ENCODE results near the gene ADRB2. TPM values are rescaled to one million over a fixed set of nuclear protein-coding genes. Genes with fewer than 3 reads are reported as not detected.

ADRB2 gene
- total RNA-seq, result 19.4 and 29.5 TPM in 2 replicates

DNA sequence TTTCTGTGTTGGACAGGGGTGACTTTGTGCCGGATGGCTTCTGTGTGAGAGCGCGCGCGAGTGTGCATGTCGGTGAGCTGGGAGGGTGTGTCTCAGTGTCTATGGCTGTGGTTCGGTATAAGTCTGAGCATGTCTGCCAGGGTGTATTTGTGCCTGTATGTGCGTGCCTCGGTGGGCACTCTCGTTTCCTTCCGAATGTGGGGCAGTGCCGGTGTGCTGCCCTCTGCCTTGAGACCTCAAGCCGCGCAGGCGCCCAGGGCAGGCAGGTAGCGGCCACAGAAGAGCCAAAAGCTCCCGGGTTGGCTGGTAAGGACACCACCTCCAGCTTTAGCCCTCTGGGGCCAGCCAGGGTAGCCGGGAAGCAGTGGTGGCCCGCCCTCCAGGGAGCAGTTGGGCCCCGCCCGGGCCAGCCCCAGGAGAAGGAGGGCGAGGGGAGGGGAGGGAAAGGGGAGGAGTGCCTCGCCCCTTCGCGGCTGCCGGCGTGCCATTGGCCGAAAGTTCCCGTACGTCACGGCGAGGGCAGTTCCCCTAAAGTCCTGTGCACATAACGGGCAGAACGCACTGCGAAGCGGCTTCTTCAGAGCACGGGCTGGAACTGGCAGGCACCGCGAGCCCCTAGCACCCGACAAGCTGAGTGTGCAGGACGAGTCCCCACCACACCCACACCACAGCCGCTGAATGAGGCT lies at the start of gene ADRB2:
TSS of gene ADRB2 (plus strand) at position 559 of the 686 bp plus-strand sequence. CDS start 221 bp downstream, outside the sequence.

Other genes starting within 250 kb of the ADRB2 start
- gene HTR4, start 172.1 kb upstream of the ADRB2 start, total RNA-seq, result not detected in 2 replicates
- 7.3 and 7.5 TPM in 2 replicates for gene SH3TC2, start 236.5 kb downstream of the ADRB2 start, total RNA-seq